HepG2 (cell line): Measurements from ENCODE around the gene LARP1B. TPM values are rescaled to one million over a fixed set of nuclear protein-coding genes. Genes with fewer than 3 reads are reported as not detected.

ENCODE experiments used
- ATAC-seq: fragments of 200-7000 bp; cut with Tn5 transposase; 3 replicates; pipeline ENCODE4 v1.9.1; 2020; ENCODE audit warnings: mild to moderate bottlenecking, moderate library complexity
- BruUV-seq: library from RNA; stranded (reverse); fragments of 400-500 nt; replicated peaks from 2 replicates; lab custom pipeline; 2021; lab: Mats Ljungman, UMichigan
- CTCF ChIA-PET: fragments of 300-600 bp; formaldehyde crosslinking; extraction: SDS; loops from one replicate; lab custom pipeline; 2021; ENCODE audit warnings: low total read pairs, inconsistent platforms, low intra/inter-chr PET ratio; lab: Yijun Ruan, JAX
- POLR2A ChIA-PET: fragments of 350-600 bp; sonication (Branson Sonifier 250); formaldehyde crosslinking; loops from one replicate; lab custom pipeline; 2020; ENCODE audit warnings: antibody characterized with exemption, inconsistent platforms; lab: Yijun Ruan, JAX
- DNase-seq: peaks from one replicate; pipeline ENCODE4 v3.0.0-alpha.2; 2015; ENCODE audit warnings: low spot score
- FAIRE-seq: peaks from 3 replicates; lab custom pipeline; 2011; peaks lifted over from hg19 to GRCh38; lab: Jason Lieb, UNC
- H2AFZ ChIP-seq: one replicate; pipeline ENCODE4 v1.6.1; 2011; ENCODE audit warnings: low read length, inconsistent platforms
- H3K27ac ChIP-seq: fragments of 300-600 bp; 3 replicates; pipeline ENCODE4 v1.8.0; 2011; ENCODE audit warnings: mixed run types, mild to moderate bottlenecking, mixed read lengths, low read length, inconsistent platforms; ENCODE audit not compliant: insufficient read depth; ENCODE audit errors: extremely low read length
- H3K27me3 ChIP-seq, 2 experiments: fragments of 200-600 bp in 1 of 2; 2 replicates in 1 of 2; 3 replicates in 1 of 2; pipeline versions ENCODE4 v1.6.0 to v1.8.0; 2011; ENCODE audit warnings: low read length in 2 of 2, mild to moderate bottlenecking in 2 of 2, moderate library complexity in 2 of 2, inconsistent platforms in 1 of 2; ENCODE audit not compliant: insufficient read depth in 2 of 2, control insufficient read depth in 1 of 2
- H3K36me3 ChIP-seq, 2 experiments: fragments of 200-600 bp in 1 of 2; replicated peaks in 1 of 2; 2 replicates in 1 of 2; 3 replicates in 1 of 2; pipeline versions ENCODE4 v1.5.1 to v1.8.0; 2011; ENCODE audit warnings: low read length in 2 of 2, inconsistent platforms in 1 of 2; ENCODE audit not compliant: insufficient read depth in 2 of 2, control insufficient read depth in 1 of 2
- H3K4me1 ChIP-seq: 2 replicates; pipeline ENCODE4 v1.5.1; 2012; ENCODE audit warnings: low read length, inconsistent platforms; ENCODE audit not compliant: insufficient read depth
- H3K4me2 ChIP-seq: 2 replicates; pipeline ENCODE4 v1.6.0; 2011; ENCODE audit warnings: low read depth, low read length, inconsistent platforms
- H3K4me3 ChIP-seq, 3 experiments: fragments of 200-600 bp in 1 of 3; sonication (generic), shearing (Covaris generic) in 1 of 3; replicated peaks in 1 of 3; 2 replicates each; pipeline ENCODE4 v1.5.1; 2011 to 2016; ENCODE audit warnings: low read length in 3 of 3, inconsistent platforms in 2 of 3, low read depth in 2 of 3, mild to moderate bottlenecking in 2 of 3, control low read depth in 1 of 3, mixed read lengths in 1 of 3; ENCODE audit not compliant: insufficient read depth in 1 of 3
- H3K79me2 ChIP-seq: one replicate; pipeline ENCODE4 v1.6.1; 2011; ENCODE audit warnings: low read length, inconsistent platforms; ENCODE audit not compliant: insufficient read depth
- H3K9ac ChIP-seq: 2 replicates; pipeline ENCODE4 v1.6.0; 2011; ENCODE audit warnings: mild to moderate bottlenecking, low read depth, low read length, inconsistent platforms; ENCODE audit not compliant: insufficient read depth
- H3K9me3 ChIP-seq: 2 replicates; pipeline ENCODE4 v1.5.1; 2012; ENCODE audit warnings: mild to moderate bottlenecking, low read length
- H4K20me1 ChIP-seq: 2 replicates; pipeline ENCODE4 v1.6.0; 2011; ENCODE audit warnings: inconsistent platforms, mild to moderate bottlenecking, low read length, moderate library complexity; ENCODE audit not compliant: insufficient read depth
- ATRX ChIP-seq: sonication (generic); formaldehyde crosslinking; IDR thresholded peaks from 2 replicates; pipeline ENCODE4 v1.4.0; 2020; ENCODE audit warnings: missing genetic modification reagents, borderline replicate concordance
- MAFF ChIP-seq: IDR thresholded peaks from 2 replicates; pipeline ENCODE4 v1.6.1; 2011; ENCODE audit warnings: low read depth, low read length, improper control_type of control experiment
- MAFK ChIP-seq, 2 experiments: IDR thresholded peaks in 1 of 2; conservative IDR thresholded peaks in 1 of 2; 2 replicates each; pipeline ENCODE4 v1.6.1; 2011; ENCODE audit warnings: improper control_type of control experiment in 2 of 2, low read length in 2 of 2
- NCOA5 ChIP-seq: sonication (generic); formaldehyde crosslinking; IDR thresholded peaks from 2 replicates; pipeline ENCODE4 v1.4.0; 2020; ENCODE audit warnings: missing genetic modification reagents
- RARA ChIP-seq: IDR thresholded peaks from 2 replicates; pipeline ENCODE4 v1.6.1; 2016; ENCODE audit warnings: missing genetic modification reagents, missing compliant biosample characterization
- ZFP82 ChIP-seq: sonication (generic); formaldehyde crosslinking; IDR thresholded peaks from 2 replicates; pipeline ENCODE4 v1.5.1; 2020; ENCODE audit warnings: mild to moderate bottlenecking, missing genetic modification reagents, borderline replicate concordance
- ZNF407 ChIP-seq: sonication (generic); formaldehyde crosslinking; IDR thresholded peaks from one replicate; pipeline ENCODE4 v1.5.1; 2020; ENCODE audit warnings: mild to moderate bottlenecking, missing genetic modification reagents; ENCODE audit errors: not compliant biosample characterization
- ZNF800 ChIP-seq: sonication (generic); formaldehyde crosslinking; IDR thresholded peaks from 2 replicates; pipeline ENCODE4 v1.4.0; 2020; ENCODE audit warnings: missing genetic modification reagents
- WGBS: methylation state at CpG from one replicate; pipeline ENCODE4 v1.1.6; 2017; ENCODE audit warnings: low lambda C conversion rate; 5-methylcytosine and 5-hydroxymethylcytosine counted together
- in situ Hi-C: cut with HindIII; loops from 2 replicates; pipeline ENCODE4 v1.10.0; 2017; ENCODE audit warnings: low pct_unique_long_range_greater_than_20kb; ENCODE audit not compliant: extremely low pct_ligation_motif_present
- intact Hi-C: fragments of 100-400 bp; cut with micrococcal nuclease; formaldehyde crosslinking; loops from one replicate; pipeline ENCODE4 v1.10.0; 2022; ENCODE audit not compliant: unreplicated experiment
- polyA plus RNA-seq, 8 experiments: library from polyadenylated mRNA; depleted of rRNA in 3 of 8; stranded (reverse) in 7 of 8; unstranded in 1 of 8; fragments of >200 nt; fragmentation: Illumina TruSeq in 4 of 8; extraction: Trizol in 4 of 8; gene quantifications; 2 replicates each; pipeline versions ENCODE4 v1.2.1 to v1.2.3, GENCODE V29; 2011 to 2016; ENCODE audit warnings: low read depth in 4 of 8, missing spikeins in 1 of 8, mixed read lengths in 1 of 8; ENCODE audit not compliant: insufficient read depth in 1 of 8
- total RNA-seq, 5 experiments: library from RNA; depleted of rRNA; stranded (reverse); fragments of >200 nt; fragmentation: Illumina TruSeq; extraction: Trizol; gene quantifications; 2 replicates each; pipeline ENCODE4 v1.2.3, GENCODE V29; 2016; ENCODE audit warnings: low read depth in 1 of 5

Gene LARP1B
- total and polyA plus RNA-seq, 2 of the 13 experiments (the other 11 are each of a cell fraction or from before 2014, with no cell fraction given), result 19.2 to 52.7 TPM

- in situ Hi-C loops (loop anchor here (25.0 kb wide), 1 partner anchor 386 kb away; no protein-coding TSS in a partner anchor), intact Hi-C loops (no loop called here)
- H3K36me3 ChIP-seq, result no peaks in the 10 kb centered on the region; a peak in 1 of 5 replicates
- BruUV-seq, result no TSS peak
- H4K20me1 ChIP-seq, result no peaks in the 10 kb centered on the region
- ChIA-PET CTCF (no interaction called here), POLR2A (no interaction called here)
- no peaks in the 10 kb centered on the region for H3K9me3 ChIP-seq
- no peak for DNase-seq
- no peak overlapping the region for H3K4me2 ChIP-seq
- H3K27ac ChIP-seq, result no peak overlapping the region
- H3K27me3 ChIP-seq, result no peaks in the 10 kb centered on the region
- TF ChIP-seq RARA (CRISPR knock-in tag) (no peak), MAFF (0 out of 2 replicates have a peak, but pooled peaks have one; percentile 28), MAFK (conservative IDR thresholded peaks at IDR 0.05 in 1 of 2, IDR thresholded peaks at IDR 0.05 in 1 of 2; ENCODE audit: low read length in 2 of 2) (peak; percentile 40 to 64; a peak in 2 of 4 replicates)
- WGBS, result 94% methylated on average over 1 of the region's 1 CpG
- no peaks in the 10 kb centered on the region for H3K4me1 ChIP-seq
- no peaks in the 10 kb centered on the region for H3K79me2 ChIP-seq
- H2AFZ ChIP-seq, result no peak overlapping the region
- no peak overlapping the region for H3K9ac ChIP-seq
- H3K4me3 ChIP-seq, result no peak overlapping the region
- no peak for ATAC-seq
- FAIRE-seq, result no peak
Observed at GRCh38 chr4:128176643-128177042, 115.5 kb downstream of the LARP1B start.

GRCh38 chr4:128177498-128177897 lies 116.4 kb downstream of the LARP1B start:
- BruUV-seq, result no TSS peak
- no peaks in the 10 kb centered on the region for H3K4me1 ChIP-seq
- in situ Hi-C loops (loop anchor here (25.0 kb wide), 1 partner anchor 385 kb away; no protein-coding TSS in a partner anchor), intact Hi-C loops (no loop called here)
- no peaks in the 10 kb centered on the region for H3K9me3 ChIP-seq
- 96% methylated on average over 1 of the region's 1 CpG for WGBS
- CTCF ChIA-PET, result no interaction called here
- FAIRE-seq (no peak), ATAC-seq (no peak), DNase-seq (no peak)
- no peaks in the 10 kb centered on the region; a peak in 1 of 5 replicates for H3K36me3 ChIP-seq
- POLR2A ChIA-PET, result no interaction called here
- H3K27ac ChIP-seq, result no peak overlapping the region
- H3K4me3 ChIP-seq, result no peak overlapping the region
- no peak overlapping the region for H3K4me2 ChIP-seq
- no peak overlapping the region for H2AFZ ChIP-seq
- no peaks in the 10 kb centered on the region for H4K20me1 ChIP-seq
- no peaks in the 10 kb centered on the region for H3K27me3 ChIP-seq
- H3K79me2 ChIP-seq, result no peaks in the 10 kb centered on the region
- H3K9ac ChIP-seq, result no peak overlapping the region
- TF ChIP-seq ATRX, result no peak
- TF ChIP-seq ZNF800 (CRISPR knock-in tag), result no peak
- no peak for TF ChIP-seq ZFP82
- no peak for TF ChIP-seq NCOA5 (CRISPR knock-in tag)
- TF ChIP-seq ZNF407 (CRISPR knock-in tag), result no peak
